Muscle of back (tissue), 13 donors: ENCODE data around the gene MTA1. TPM values are rescaled to one million over a fixed set of nuclear protein-coding genes. Genes with fewer than 3 reads are reported as not detected.

Source experiments
- DNase-seq, 3 donors: peaks; one replicate each; pipeline versions ENCODE4 v3.0.0 to v3.0.0-alpha.2; 2013
- long read RNA-seq, 9 donors: transcript quantifications; one replicate each; lab custom pipeline, GENCODE V29; 2026
- polyA plus RNA-seq, 10 donors: library from polyadenylated mRNA; unstranded; fragments of 120-200 nt; gene quantifications; one replicate each; pipeline ENCODE4 v1.2.1, GENCODE V29; 2013; ENCODE audit not compliant: insufficient read length in 10 of 10

MTA1 gene
- 10 to 100 TPM; 53.6 to 88.0 (median 77.0) TPM for polyA plus RNA-seq
- long read RNA-seq, donor 1, partial matches to known transcripts: 0 of 5 reads
- long read RNA-seq, donor 1, other reads (novel, unspliced or antisense): 0 of 5 reads
- long read RNA-seq, donor 2, partial matches to known transcripts: 0 of 2 reads
- long read RNA-seq, donor 2, other reads (novel, unspliced or antisense): 0 of 2 reads
- long read RNA-seq, donor 3: 0 reads
- long read RNA-seq, donor 4, partial matches to known transcripts: 0 of 4 reads
- long read RNA-seq, donor 4, other reads (novel, unspliced or antisense): 0 of 4 reads
- long read RNA-seq, donor 5, partial matches to known transcripts: 9 of 12 reads
- long read RNA-seq, donor 5, other reads (novel, unspliced or antisense): 0 of 12 reads
- long read RNA-seq, donor 6, transcript MTA1-201 (21 exons, 2,876 nt): major isoform, 5 of 7 reads
- long read RNA-seq, donor 6, partial matches to known transcripts: 0 of 7 reads
- long read RNA-seq, donor 6, other reads (novel, unspliced or antisense): 0 of 7 reads
- long read RNA-seq, donor 7, transcript MTA1-201 (21 exons, 2,876 nt): major isoform, 5 of 7 reads
- long read RNA-seq, donor 7, partial matches to known transcripts: 0 of 7 reads
- long read RNA-seq, donor 7, other reads (novel, unspliced or antisense): 0 of 7 reads
- long read RNA-seq, donor 8, partial matches to known transcripts: 0 of 1 reads
- long read RNA-seq, donor 8, other reads (novel, unspliced or antisense): 0 of 1 reads
- long read RNA-seq, donor 9: 0 reads

DNA sequence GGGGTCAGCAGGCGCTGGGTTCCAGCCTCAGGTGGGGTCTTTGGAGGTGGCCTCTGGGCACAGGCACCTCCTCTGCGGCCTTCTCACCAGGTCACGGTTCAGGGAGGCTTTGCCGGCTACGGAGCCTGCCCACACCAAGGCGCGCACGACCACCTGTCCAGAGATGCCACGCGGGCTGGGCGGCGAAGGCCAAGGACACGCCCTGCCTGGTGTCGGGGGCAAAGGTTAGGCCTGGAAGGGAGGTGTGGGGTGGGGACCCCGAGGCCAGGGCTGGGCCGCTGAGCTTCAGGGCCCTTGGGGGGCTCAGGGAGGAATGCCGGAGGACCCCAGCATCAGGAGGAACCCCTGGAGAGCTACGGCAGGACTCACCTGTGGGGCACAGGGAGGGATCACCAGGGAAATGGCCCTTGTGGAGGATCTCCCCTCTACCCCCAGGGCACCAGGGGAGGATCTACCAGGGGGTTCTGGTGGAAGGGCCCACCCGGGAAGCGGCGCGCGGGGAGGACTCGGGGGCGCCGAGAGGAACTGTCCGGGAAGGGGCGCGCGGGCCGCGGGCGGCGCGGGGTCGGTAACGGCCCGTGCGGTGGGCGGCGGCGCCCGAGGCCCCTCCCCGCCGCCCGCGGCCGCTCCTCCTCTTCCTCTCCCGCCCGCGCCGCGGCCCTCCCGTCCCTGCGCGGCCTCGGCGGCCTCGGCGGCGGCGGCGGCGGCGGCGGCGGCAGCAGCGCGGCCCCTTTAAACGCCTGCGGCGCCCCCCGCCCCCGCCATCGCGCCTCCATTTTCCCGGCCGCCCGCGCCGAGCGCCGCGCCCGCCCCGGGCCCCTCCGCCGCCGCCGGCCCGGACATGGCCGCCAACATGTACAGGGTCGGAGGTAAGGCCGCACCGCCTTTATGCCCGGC lies at the start of gene MTA1:
Gene MTA1 (plus strand): TSS at position 633 of the 897 bp plus-strand sequence. CDS start 209 bp downstream, at position 842.
- DNase-seq: peak in 1 of 3 donors; percentile 65

- DNase-seq: no peak
These were observed 45.2 kb upstream of the MTA1 start for GRCh38 chr14:105374389-105374788.

GRCh38 chr14:105375635-105376057 lies 44.0 kb upstream of the MTA1 start:
- no peak for DNase-seq

DNA sequence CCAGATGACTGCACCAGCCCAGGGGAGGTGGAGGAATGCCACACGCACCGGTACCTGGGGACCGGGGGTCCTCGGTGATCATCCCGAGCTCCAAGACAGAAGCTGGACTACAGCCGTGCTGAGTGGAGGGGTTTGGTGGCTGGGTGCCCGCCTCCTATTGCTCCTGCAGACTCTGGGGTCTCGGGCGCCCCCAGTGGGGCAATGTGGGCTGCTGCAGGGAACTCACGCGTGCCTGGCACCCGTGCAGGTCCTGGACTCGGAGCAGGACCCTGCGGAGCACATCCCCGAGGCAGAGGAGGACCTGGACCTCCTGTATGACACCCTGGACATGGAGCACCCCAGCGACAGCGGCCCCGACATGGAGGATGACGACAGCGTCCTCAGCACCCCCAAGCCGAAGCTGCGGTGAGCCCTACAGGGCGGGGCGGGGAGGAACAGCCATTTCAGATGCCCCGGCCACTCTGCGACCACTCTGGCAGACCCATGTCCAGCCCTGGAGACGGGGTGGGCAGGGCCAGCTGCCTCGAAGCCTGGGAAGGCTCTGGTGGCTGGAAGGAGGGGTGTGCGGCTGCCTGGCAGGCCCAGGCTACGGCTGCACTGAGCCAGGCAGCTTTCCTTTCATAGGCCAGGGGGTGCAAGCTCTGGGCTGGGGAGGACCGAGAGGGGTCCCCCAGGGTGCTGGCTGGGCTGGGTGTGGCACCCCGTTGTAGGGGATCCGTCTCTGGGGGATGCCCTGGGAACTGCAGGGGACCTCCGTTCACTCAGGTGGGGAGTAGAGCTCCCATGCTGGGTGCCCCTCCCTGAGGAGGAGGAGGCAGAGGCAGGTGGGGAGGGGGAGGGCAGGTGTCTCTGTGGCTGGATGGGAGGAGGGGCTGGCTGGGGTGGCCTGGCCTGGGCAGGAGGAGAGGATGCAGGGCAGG lies 42.8 kb upstream of the MTA1 start:
- no peak for DNase-seq

- no peak for DNase-seq
These were observed 42.0 kb upstream of the MTA1 start for GRCh38 chr14:105377555-105378182.

DNA sequence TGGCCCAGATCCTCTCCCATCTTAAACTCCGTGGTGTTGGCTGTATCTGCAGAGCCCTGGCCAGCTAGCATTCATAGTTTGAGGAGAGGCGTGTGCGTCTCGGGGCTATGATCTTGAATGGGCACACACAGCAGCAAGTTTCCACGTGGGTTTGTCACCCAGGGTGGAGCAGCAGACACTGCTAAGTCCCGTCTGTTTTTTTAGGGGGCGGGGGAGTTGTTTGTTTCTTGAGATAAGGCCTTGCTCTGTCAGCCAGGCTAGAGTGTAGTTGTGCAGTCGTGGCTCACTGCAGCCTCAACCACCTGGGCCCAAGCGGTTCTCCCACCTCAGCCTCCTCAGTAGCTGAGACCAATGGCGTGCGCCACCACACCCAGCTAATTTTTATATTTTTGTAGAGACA lies 41.4 kb upstream of the MTA1 start:
- DNase-seq: no peak

GRCh38 chr14:105378873-105379685 lies 40.5 kb upstream of the MTA1 start:
- no peak for DNase-seq

- no peak for DNase-seq
These were observed 39.7 kb upstream of the MTA1 start for GRCh38 chr14:105379946-105380345.

- no peak for DNase-seq
These were observed 38.9 kb upstream of the MTA1 start for GRCh38 chr14:105380756-105381155.

DNA sequence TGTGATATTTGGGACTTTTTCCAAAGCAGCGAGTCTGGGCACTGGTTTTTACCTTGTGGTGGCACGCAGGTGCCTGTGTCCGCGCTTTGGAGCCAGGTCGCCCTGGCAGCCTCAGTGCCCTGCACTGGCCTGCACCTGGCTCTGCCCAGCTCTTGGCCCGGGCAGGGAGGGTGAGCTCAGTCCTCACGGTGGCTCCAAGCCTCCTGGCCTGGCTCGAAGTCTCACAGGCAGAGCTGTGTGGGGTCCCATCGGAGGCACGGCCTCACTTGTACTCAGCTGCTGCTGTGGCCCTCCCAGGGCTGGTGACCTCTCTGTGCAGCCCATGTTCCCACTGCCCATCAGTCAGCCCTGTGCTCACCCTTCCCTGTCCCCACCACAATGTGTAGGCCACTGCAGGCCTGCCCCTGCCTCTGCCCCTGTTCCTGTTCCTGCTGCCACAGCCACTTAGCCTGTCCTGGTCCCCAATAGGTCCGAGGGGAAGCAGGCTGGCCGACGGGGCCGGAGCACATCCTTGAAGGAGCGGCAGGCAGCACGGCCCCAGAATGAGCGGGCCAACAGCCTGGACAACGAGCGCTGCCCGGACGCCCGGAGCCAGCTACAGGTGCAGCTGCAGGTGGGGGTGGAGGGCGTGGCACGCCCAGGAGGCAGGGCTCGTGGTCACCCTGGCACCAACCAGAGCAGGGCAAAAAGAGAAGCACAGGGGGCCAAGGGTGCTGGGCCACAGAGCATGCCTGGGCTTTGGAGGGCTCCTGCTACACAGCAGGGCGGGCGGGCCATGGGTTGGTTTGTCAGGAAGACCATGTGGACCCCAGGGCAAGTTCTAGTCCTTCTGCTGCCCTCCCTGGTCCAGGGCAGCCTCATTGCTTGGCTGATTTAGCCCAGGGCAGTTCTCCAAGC lies 37.9 kb upstream of the MTA1 start:
- DNase-seq: no peak

- DNase-seq: no peak
These were observed 37.1 kb upstream of the MTA1 start for GRCh38 chr14:105382343-105383082.

- DNase-seq: no peak
These were observed 36.4 kb upstream of the MTA1 start for GRCh38 chr14:105383083-105383730.

DNA sequence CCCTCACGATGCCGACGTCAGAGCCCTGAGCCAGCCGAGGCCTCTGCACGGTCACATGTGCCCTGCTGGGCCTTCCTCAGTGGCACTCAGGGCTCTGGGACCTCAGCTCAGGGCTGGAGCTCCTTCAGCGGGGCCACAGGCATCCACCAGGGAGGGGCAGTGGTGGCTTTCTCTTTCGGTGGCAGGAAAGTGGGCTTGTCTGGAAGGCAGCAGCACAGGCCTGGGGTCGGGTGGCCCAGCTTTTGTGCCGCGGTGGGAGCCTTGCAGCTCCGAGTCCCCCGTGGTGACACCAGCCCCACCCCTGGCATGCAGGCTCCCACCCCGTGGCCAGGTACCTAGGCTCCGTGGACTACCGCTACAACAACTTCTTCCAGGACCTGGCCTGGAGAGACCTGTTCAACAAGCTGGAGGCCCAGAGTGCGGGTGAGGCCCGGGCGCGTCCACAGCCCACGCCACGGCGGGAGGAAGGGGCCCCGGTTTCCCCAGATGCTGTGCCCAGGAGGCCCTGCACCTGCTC lies 35.5 kb upstream of the MTA1 start:
- DNase-seq: no peak

GRCh38 chr14:105384605-105385321 lies 34.9 kb upstream of the MTA1 start:
- DNase-seq: no peak

DNA sequence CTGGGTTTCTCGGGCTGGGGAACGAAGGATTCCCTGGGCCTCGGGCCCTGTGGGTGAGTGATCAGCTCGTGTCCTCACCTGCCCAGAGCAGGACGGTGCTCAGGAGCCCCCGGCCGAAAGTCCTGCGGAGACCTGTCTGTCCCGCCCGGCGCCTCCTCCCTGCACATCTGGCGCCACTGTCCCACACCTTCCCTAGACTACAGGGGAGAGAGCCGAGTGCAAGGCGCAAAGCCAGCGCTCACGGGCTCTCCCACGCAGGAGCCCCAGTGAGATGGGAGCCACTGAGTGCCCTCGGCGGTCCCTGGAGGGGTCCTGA lies 34.3 kb upstream of the MTA1 start:
- no peak for DNase-seq

- peak in 1 of 3 donors; percentile 39 for DNase-seq
These were observed 33.8 kb upstream of the MTA1 start for GRCh38 chr14:105385698-105386365.
